RWPE2 (cell line): ENCODE measurements around the gene CEACAM19.

ENCODE experiments used
- ATAC-seq: fragments of 200-7000 bp; cut with Tn5 transposase; 3 replicates; pipeline ENCODE4 v1.9.1; 2021; ENCODE audit warnings: low read depth
- DNase-seq: peaks from one replicate; pipeline ENCODE4 v3.0.0-alpha.2; 2020; ENCODE audit warnings: low spot score
- H3K27ac ChIP-seq: fragments of 450-650 bp; 2 replicates; pipeline ENCODE4 v1.5.1; 2017; ENCODE audit warnings: mild to moderate bottlenecking; ENCODE audit not compliant: poor library complexity, severe bottlenecking
- H3K27me3 ChIP-seq: fragments of 250-450 bp; sonication (Bioruptor Pico); 2 replicates; pipeline ENCODE4 v1.5.1; 2021; ENCODE audit warnings: mild to moderate bottlenecking, moderate library complexity; ENCODE audit not compliant: insufficient read depth, poor library complexity, severe bottlenecking
- H3K36me3 ChIP-seq: fragments of 250-450 bp; sonication (Bioruptor Pico); 2 replicates; pipeline ENCODE4 v1.5.1; 2020; ENCODE audit warnings: low read depth, mild to moderate bottlenecking, moderate library complexity
- H3K4me1 ChIP-seq: fragments of 250-450 bp; sonication (Bioruptor Pico); 2 replicates; pipeline ENCODE4 v1.5.1; 2021; ENCODE audit warnings: mild to moderate bottlenecking, moderate library complexity; ENCODE audit not compliant: insufficient read depth, poor library complexity, severe bottlenecking
- H3K4me3 ChIP-seq: fragments of 250-450 bp; sonication (Bioruptor Pico); 2 replicates; pipeline ENCODE4 v1.5.1; 2021; ENCODE audit warnings: mild to moderate bottlenecking, moderate library complexity; ENCODE audit not compliant: severe bottlenecking
- H3K9me3 ChIP-seq: fragments of 250-450 bp; sonication (Bioruptor Pico); 2 replicates; pipeline ENCODE4 v1.5.1; 2021; ENCODE audit warnings: mild to moderate bottlenecking, moderate library complexity; ENCODE audit not compliant: severe bottlenecking
- TF ChIP-seq, protein P1 (sequence below): fragments of 450-650 bp; IDR thresholded peaks from one replicate; pipeline ENCODE4 v1.5.1; 2017; ENCODE audit warnings: mild to moderate bottlenecking, moderate library complexity; ENCODE audit not compliant: poor library complexity, severe bottlenecking

The CEACAM19 gene

DNA sequence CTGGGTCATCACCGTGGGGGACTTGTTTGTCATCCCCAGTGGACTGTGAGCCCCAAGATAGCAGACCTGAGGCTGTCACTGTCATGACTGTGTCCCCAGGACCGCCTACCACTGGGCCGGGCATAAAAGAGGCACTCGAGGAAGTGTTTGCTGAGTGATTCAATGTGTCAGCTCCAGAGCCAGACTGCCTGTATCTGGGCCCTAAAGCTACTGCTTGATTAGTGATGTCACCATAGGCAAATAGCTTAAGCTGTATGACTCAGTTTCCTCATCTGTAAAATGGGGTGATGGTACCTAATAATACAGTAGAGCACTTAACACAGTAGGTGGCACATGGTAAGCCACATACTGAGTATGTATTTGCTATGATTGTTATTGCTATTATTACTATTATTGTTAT lies 11.2 kb upstream of the CEACAM19 start:
- no peaks in the 10 kb centered on the region for H3K4me1 ChIP-seq
- no peak overlapping the region for H3K27ac ChIP-seq
- TF ChIP-seq, protein P1, sequence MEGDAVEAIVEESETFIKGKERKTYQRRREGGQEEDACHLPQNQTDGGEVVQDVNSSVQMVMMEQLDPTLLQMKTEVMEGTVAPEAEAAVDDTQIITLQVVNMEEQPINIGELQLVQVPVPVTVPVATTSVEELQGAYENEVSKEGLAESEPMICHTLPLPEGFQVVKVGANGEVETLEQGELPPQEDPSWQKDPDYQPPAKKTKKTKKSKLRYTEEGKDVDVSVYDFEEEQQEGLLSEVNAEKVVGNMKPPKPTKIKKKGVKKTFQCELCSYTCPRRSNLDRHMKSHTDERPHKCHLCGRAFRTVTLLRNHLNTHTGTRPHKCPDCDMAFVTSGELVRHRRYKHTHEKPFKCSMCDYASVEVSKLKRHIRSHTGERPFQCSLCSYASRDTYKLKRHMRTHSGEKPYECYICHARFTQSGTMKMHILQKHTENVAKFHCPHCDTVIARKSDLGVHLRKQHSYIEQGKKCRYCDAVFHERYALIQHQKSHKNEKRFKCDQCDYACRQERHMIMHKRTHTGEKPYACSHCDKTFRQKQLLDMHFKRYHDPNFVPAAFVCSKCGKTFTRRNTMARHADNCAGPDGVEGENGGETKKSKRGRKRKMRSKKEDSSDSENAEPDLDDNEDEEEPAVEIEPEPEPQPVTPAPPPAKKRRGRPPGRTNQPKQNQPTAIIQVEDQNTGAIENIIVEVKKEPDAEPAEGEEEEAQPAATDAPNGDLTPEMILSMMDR = no peak
- ATAC-seq (no peak), DNase-seq (no peak)
- H3K4me3 ChIP-seq = no peak overlapping the region
- H3K9me3 ChIP-seq = no peaks in the 10 kb centered on the region
- peaks cover 84% of the 10 kb centered on the region for H3K36me3 ChIP-seq
- H3K27me3 ChIP-seq = no peaks in the 10 kb centered on the region

DNA sequence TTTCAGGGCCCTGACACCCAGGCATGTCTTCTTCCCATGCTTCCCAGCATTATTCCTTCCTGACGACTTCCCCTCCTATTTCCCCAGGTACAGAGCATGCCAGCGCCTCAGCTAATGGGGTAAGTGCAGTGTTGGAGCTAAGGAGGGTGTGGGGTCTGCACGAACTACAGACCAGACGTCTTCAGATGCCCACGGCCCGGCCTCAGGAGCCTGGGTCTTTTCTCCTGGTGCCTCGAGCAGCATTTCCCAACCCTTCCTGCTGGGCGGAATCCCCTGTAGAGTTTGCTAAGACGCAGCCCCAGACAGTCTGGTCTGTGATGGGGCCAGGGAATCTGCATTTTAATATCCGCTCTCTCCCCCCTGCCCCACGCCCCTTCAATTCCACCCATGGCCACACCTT lies 10.1 kb upstream of the CEACAM19 start:
- Histone ChIP-seq H3K27me3 (no peaks in the 10 kb centered on the region), H3K4me1 (no peaks in the 10 kb centered on the region), H3K9me3 (no peaks in the 10 kb centered on the region), H3K36me3 (peaks cover 73% of the 10 kb centered on the region), H3K4me3 (no peak overlapping the region), H3K27ac (no peak overlapping the region)
- TF ChIP-seq, protein P1 = no peak
- ATAC-seq = no peak
- DNase-seq = no peak

DNA sequence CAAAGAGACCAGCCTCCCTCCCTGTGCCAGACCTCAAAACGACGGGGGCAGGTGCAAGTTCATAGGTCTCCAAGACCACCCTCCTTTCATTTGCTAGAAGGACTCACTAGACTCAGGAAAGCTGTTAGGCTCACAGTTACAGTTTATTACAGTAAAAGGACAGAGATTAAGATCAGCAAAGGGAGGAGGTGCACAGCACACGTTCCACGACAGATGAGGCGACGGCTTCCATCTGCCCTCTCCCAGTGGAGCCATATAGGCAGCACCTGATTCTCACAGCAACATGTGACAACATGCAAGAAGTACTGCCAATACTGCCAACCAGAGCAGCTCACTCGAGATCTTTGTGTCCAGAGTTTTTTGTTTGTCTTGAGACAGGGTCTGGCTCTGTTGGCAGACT lies 9.4 kb upstream of the CEACAM19 start:
- Histone ChIP-seq H3K27ac (no peak overlapping the region), H3K4me3 (no peak overlapping the region), H3K36me3 (peaks cover 66% of the 10 kb centered on the region), H3K4me1 (no peaks in the 10 kb centered on the region), H3K27me3 (no peaks in the 10 kb centered on the region), H3K9me3 (no peaks in the 10 kb centered on the region)
- ATAC-seq (no peak), DNase-seq (no peak)
- TF ChIP-seq, protein P1 = no peak

DNA sequence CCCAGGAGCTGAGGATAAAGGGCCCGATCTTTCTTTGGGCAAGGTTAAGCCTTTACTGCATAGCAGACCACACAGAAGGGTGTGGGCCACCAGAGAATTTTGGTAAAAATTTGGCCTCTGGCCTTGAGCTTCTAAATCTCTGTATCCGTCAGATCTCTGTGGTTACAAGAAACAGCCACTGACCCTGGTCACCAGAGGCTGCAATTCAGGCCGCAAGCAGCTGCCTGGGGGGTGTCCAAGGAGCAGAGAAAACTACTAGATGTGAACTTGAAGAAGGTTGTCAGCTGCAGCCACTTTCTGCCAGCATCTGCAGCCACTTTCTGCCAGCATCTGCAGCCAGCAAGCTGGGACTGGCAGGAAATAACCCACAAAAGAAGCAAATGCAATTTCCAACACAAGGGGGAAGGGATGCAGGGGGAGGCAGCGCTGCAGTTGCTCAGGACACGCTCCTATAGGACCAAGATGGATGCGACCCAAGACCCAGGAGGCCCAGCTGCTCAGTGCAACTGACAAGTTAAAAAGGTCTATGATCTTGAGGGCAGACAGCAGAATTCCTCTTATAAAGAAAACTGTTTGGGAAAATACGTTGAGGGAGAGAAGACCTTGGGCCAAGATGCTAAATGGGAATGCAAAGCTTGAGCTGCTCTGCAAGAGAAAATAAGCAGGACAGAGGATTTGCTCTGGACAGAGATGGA lies 8.4 kb upstream of the CEACAM19 start:
- no peaks in the 10 kb centered on the region for H3K27me3 ChIP-seq
- ATAC-seq (no peak), DNase-seq (no peak)
- H3K27ac ChIP-seq = no peak overlapping the region
- no peaks in the 10 kb centered on the region for H3K4me1 ChIP-seq
- H3K4me3 ChIP-seq = no peak overlapping the region
- TF ChIP-seq, protein P1 = no peak
- H3K9me3 ChIP-seq = no peaks in the 10 kb centered on the region
- H3K36me3 ChIP-seq = peaks cover 56% of the 10 kb centered on the region

DNA sequence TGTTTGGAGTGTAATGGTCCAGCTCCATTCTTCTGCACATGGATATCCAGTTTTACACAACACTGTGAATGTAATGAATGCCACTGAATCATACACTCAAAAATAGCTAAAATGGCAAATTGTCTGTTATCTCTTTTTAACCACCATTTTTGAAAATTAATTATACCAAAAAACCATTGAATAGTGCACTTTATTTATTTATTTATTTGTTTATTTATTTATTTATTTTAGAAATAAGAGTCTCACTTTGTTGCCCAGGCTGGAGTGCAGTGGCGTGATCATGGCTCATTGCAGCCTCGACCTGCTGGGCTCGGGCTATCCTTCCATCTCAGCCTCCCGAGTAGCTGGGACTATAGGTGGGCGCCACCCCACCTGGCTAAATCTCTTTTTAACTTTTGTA lies 7.3 kb upstream of the CEACAM19 start:
- no peak overlapping the region for H3K4me3 ChIP-seq
- H3K4me1 ChIP-seq = no peaks in the 10 kb centered on the region
- no peaks in the 10 kb centered on the region for H3K27me3 ChIP-seq
- ATAC-seq (no peak), DNase-seq (no peak)
- TF ChIP-seq, protein P1 = no peak
- no peaks in the 10 kb centered on the region for H3K9me3 ChIP-seq
- H3K36me3 ChIP-seq = peaks cover 45% of the 10 kb centered on the region
- H3K27ac ChIP-seq = no peak overlapping the region
